ENCODE measurements around the gene DHCR7.

Gene DHCR7

GRCh38 chr11:71407356-71407755 lies 40.8 kb downstream of the DHCR7 start:
- H3K27ac Mint-ChIP-seq = no peak overlapping the region
- H3K36me3 Mint-ChIP-seq (ENCODE audit: low read depth) = no peaks in the 10 kb centered on the region
- no peaks in the 10 kb centered on the region for H3K27me3 Mint-ChIP-seq (ENCODE audit: low read depth)
- no peaks in the 10 kb centered on the region for H3K9me3 Mint-ChIP-seq
- no peak overlapping the region for H3K4me3 Mint-ChIP-seq
- no peaks in the 10 kb centered on the region for H3K4me1 Mint-ChIP-seq (ENCODE audit: low read depth)

GRCh38 chr11:71406681-71407080 lies 41.5 kb downstream of the DHCR7 start:
- Mint-ChIP-seq H3K9me3 (no peaks in the 10 kb centered on the region), H3K27ac (no peak overlapping the region), H3K4me1 (ENCODE audit: low read depth) (no peaks in the 10 kb centered on the region), H3K4me3 (no peak overlapping the region), H3K27me3 (ENCODE audit: low read depth) (no peaks in the 10 kb centered on the region), H3K36me3 (ENCODE audit: low read depth) (no peaks in the 10 kb centered on the region)

DNA sequence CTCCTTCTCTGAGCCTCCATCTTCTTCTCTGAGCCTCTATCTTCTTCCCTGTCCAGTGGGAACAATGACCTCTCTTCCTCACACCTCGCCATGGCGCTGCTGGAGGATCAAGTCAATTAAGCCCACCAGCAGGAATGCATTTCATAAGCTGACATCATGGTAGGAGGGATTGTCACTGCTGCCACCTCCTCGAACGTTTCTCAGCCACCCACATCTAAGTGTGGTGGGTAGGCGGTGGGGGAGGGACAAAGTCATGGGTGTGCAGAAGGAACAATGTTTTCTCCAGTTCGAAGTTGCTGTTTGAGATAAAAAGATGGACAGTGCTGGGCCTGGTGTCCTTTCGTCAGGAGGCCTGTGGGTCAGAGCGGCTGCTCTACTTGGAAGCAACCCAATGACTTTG lies 44.0 kb downstream of the DHCR7 start:
- H3K4me3 Mint-ChIP-seq = no peak overlapping the region
- no peaks in the 10 kb centered on the region for H3K36me3 Mint-ChIP-seq (ENCODE audit: low read depth)
- H3K27ac Mint-ChIP-seq = no peak overlapping the region
- H3K27me3 Mint-ChIP-seq (ENCODE audit: low read depth) = no peaks in the 10 kb centered on the region
- no peaks in the 10 kb centered on the region for H3K4me1 Mint-ChIP-seq (ENCODE audit: low read depth)
- no peaks in the 10 kb centered on the region for H3K9me3 Mint-ChIP-seq

DNA sequence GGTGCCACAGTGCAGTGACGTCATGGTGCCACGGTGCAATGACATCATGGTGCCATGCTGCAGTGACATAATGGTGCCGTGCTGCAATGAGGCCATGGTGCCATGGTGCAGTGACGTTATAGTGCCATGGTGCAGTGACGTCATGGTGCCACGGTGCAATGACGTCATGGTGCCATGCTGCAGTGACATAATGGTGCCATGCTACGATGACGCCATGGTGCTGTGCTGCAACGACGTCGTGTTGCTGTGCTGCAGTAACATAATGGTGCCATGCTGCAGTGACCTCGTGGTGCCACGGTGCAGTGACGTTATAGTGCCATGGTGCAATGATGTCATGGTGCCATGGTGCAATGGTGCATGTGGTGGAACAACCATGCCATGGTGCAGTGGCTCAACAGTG lies 45.3 kb downstream of the DHCR7 start:
- no peaks in the 10 kb centered on the region for H3K27me3 Mint-ChIP-seq (ENCODE audit: low read depth)
- no peaks in the 10 kb centered on the region for H3K9me3 Mint-ChIP-seq
- H3K36me3 Mint-ChIP-seq (ENCODE audit: low read depth) = no peaks in the 10 kb centered on the region
- no peaks in the 10 kb centered on the region for H3K4me1 Mint-ChIP-seq (ENCODE audit: low read depth)
- no peak overlapping the region for H3K4me3 Mint-ChIP-seq
- H3K27ac Mint-ChIP-seq = no peak overlapping the region

DNA sequence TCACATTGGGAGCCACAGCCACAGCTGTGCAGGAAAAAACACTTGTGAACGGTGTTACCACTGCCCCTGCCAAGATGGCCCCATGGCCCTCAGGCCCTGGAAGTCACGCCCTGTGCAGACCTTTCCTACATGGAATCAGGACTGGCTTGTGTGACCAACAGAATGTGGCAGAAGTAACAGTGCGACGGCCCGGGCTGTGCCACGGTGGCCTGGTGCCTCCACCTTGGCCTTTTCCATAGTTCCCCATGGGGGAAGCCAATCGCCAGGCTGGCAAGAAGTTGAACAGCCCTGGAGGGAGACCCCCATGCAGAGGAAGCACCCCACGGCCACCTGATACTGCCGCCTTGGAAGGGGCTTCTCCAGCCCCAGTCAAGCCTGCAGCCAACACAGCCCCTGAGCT lies 48.0 kb downstream of the DHCR7 start:
- no peak overlapping the region for H3K27ac Mint-ChIP-seq
- H3K4me1 Mint-ChIP-seq (ENCODE audit: low read depth) = no peaks in the 10 kb centered on the region
- no peaks in the 10 kb centered on the region for H3K36me3 Mint-ChIP-seq (ENCODE audit: low read depth)
- H3K9me3 Mint-ChIP-seq = no peaks in the 10 kb centered on the region
- H3K27me3 Mint-ChIP-seq (ENCODE audit: low read depth) = no peaks in the 10 kb centered on the region
- H3K4me3 Mint-ChIP-seq = no peak overlapping the region

- H3K9me3 Mint-ChIP-seq = no peaks in the 10 kb centered on the region
These were observed 48.9 kb downstream of the DHCR7 start for GRCh38 chr11:71399341-71399740.

GRCh38 chr11:71397961-71398360 lies 50.2 kb downstream of the DHCR7 start:
- H3K36me3 Mint-ChIP-seq (ENCODE audit: low read depth) = no peaks in the 10 kb centered on the region
- no peaks in the 10 kb centered on the region for H3K27me3 Mint-ChIP-seq (ENCODE audit: low read depth)
- H3K9me3 Mint-ChIP-seq = no peaks in the 10 kb centered on the region
- H3K4me3 Mint-ChIP-seq = no peak overlapping the region
- H3K27ac Mint-ChIP-seq = no peak overlapping the region
- H3K4me1 Mint-ChIP-seq (ENCODE audit: low read depth) = no peaks in the 10 kb centered on the region

More at GRCh38 chr11:71399341-71399740, 48.9 kb downstream of the DHCR7 start:
- Mint-ChIP-seq H3K4me1 (ENCODE audit: low read depth) (no peaks in the 10 kb centered on the region), H3K4me3 (no peak overlapping the region), H3K27ac (no peak overlapping the region), H3K27me3 (ENCODE audit: low read depth) (no peaks in the 10 kb centered on the region), H3K36me3 (ENCODE audit: low read depth) (no peaks in the 10 kb centered on the region)

- H3K4me3 Mint-ChIP-seq = no peak overlapping the region
- no peak overlapping the region for H3K27ac Mint-ChIP-seq
- no peaks in the 10 kb centered on the region for H3K9me3 Mint-ChIP-seq
- no peaks in the 10 kb centered on the region for H3K36me3 Mint-ChIP-seq (ENCODE audit: low read depth)
- H3K4me1 Mint-ChIP-seq (ENCODE audit: low read depth) = no peaks in the 10 kb centered on the region
- no peaks in the 10 kb centered on the region for H3K27me3 Mint-ChIP-seq (ENCODE audit: low read depth)
These were observed 50.8 kb downstream of the DHCR7 start for GRCh38 chr11:71397331-71397860.

GRCh38 chr11:71396548-71397123 lies 51.6 kb downstream of the DHCR7 start:
- Mint-ChIP-seq H3K4me1 (ENCODE audit: low read depth) (no peaks in the 10 kb centered on the region), H3K27ac (no peak overlapping the region), H3K4me3 (no peak overlapping the region), H3K27me3 (ENCODE audit: low read depth) (peaks cover 5% of the 10 kb centered on the region), H3K9me3 (no peaks in the 10 kb centered on the region), H3K36me3 (ENCODE audit: low read depth) (no peaks in the 10 kb centered on the region)

DNA sequence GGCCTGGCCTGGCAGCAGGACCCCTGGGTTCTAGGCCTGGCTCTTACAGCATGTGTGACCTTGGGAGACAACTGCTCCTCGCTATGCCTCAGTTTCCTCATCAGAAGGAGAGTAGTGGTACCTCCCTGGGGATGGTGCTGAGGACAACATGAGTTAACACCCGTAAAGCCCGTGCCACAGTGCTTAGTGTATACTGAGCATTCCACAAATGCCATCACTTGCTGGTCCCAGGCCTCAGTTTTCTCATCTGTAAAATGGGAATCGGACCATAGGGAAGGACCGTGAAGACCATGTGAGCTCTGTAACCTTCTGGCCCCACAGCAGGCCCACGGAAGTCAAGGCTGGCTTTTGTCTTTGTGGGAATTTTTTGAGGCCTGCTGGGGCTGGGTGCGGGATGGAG lies 52.4 kb downstream of the DHCR7 start:
- Mint-ChIP-seq H3K4me3 (no peak overlapping the region), H3K4me1 (ENCODE audit: low read depth) (no peaks in the 10 kb centered on the region), H3K9me3 (no peaks in the 10 kb centered on the region), H3K27me3 (ENCODE audit: low read depth) (peaks cover 5% of the 10 kb centered on the region), H3K27ac (no peak overlapping the region), H3K36me3 (ENCODE audit: low read depth) (no peaks in the 10 kb centered on the region)

- no peak overlapping the region for H3K4me3 Mint-ChIP-seq
- peaks cover 5% of the 10 kb centered on the region for H3K27me3 Mint-ChIP-seq (ENCODE audit: low read depth)
- H3K4me1 Mint-ChIP-seq (ENCODE audit: low read depth) = no peaks in the 10 kb centered on the region
- H3K9me3 Mint-ChIP-seq = no peaks in the 10 kb centered on the region
- no peaks in the 10 kb centered on the region for H3K36me3 Mint-ChIP-seq (ENCODE audit: low read depth)
- H3K27ac Mint-ChIP-seq = no peak overlapping the region
These were observed 53.0 kb downstream of the DHCR7 start for GRCh38 chr11:71395263-71395560.

DNA sequence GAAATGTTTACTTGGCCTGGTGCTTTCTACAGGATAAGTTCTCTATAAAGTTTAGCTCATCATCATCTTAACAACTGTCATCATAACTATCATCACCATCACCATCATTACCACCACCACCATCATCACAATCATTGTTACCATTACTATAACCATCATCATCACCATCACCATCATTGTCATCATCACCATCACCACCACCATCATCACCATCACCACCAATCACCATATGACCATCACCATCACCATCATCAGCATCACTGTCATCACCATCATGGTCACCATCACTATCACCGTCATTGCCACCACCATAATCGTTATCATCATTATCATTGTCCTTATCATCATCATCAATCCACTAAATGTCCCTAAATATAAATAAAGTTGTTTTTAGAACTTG lies 54.9 kb downstream of the DHCR7 start:
- Mint-ChIP-seq H3K27me3 (ENCODE audit: low read depth) (peaks cover 5% of the 10 kb centered on the region), H3K4me3 (no peak overlapping the region), H3K36me3 (ENCODE audit: low read depth) (no peaks in the 10 kb centered on the region), H3K4me1 (ENCODE audit: low read depth) (no peaks in the 10 kb centered on the region), H3K27ac (no peak overlapping the region), H3K9me3 (peaks cover 3% of the 10 kb centered on the region)

DNA sequence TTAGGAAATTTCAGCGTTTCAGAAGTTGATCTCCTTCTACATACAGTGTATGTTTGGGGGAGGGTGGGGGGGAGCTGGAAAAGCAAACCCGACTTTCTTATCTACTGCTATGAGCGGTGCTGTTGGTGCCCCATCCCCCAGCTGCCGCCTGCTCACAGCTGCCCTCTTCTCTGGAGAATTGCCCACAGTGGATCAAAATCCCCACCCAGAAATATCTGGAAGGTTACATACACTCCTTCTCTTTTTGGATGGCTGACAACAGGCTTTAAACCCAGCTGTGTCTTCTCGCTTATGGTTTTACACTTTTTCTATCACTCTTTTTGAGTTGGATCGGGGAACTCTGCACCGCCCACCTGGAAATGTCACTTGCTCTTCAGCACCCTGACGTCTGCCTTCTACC lies 56.4 kb downstream of the DHCR7 start:
- no peaks in the 10 kb centered on the region for H3K4me1 Mint-ChIP-seq (ENCODE audit: low read depth)
- no peak overlapping the region for H3K27ac Mint-ChIP-seq
- no peaks in the 10 kb centered on the region for H3K36me3 Mint-ChIP-seq (ENCODE audit: low read depth)
- peaks cover 5% of the 10 kb centered on the region for H3K27me3 Mint-ChIP-seq (ENCODE audit: low read depth)
- peaks cover 17% of the 10 kb centered on the region for H3K9me3 Mint-ChIP-seq
- H3K4me3 Mint-ChIP-seq = no peak overlapping the region

DNA sequence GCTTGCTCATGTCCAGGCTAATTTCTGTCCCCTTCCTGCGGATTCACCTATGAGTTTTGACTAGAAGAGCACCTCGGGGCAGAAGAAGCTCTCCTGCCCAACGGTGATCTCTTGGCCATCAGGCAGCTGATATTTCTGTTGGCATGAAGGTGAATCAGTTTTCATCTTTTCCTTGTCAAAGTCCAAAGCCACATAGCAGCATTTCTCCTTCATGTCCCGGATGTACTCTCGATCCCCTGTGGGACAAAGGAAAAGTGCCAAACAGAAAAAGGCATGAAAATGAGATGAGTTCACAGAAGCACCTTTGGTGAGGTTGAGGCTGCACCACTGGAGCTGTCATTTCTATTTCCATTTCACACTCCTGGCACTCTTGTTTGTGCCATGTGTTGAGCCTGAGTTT lies 56.8 kb downstream of the DHCR7 start:
- no peak overlapping the region for H3K27ac Mint-ChIP-seq
- H3K9me3 Mint-ChIP-seq = peaks cover 17% of the 10 kb centered on the region
- H3K27me3 Mint-ChIP-seq (ENCODE audit: low read depth) = peaks cover 5% of the 10 kb centered on the region
- no peaks in the 10 kb centered on the region for H3K36me3 Mint-ChIP-seq (ENCODE audit: low read depth)
- H3K4me1 Mint-ChIP-seq (ENCODE audit: low read depth) = no peaks in the 10 kb centered on the region
- no peak overlapping the region for H3K4me3 Mint-ChIP-seq

DNA sequence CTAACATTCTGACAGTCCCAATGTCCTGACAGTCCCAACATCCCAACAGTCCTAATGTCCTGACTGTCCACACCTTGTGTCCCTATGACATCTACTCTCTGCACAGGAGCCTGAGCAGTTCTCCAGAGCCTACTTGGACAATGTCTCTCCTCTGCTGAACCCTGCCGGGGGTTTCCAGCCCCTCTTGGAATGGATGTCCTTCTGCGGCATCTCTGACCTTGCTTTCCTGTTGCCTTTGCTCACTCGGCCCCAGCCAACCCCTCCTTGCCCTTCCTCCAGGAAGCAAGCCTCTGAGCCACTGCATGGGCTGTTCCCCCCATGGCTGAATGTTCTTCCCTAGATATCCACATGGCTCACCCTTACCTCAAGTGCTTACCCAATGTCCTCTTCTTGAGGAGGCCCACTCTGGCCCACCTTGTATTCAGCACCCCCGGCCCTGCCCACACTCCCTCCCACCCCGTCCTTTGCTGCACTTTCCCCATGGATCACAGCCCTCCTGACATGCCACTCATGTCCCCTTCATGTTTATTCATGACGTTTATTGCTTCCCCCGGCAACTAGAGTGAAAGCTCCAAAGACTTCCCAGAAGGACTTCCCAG lies 59.5 kb downstream of the DHCR7 start:
- no peak overlapping the region for H3K27ac Mint-ChIP-seq
- no peaks in the 10 kb centered on the region for H3K4me1 Mint-ChIP-seq (ENCODE audit: low read depth)
- no peaks in the 10 kb centered on the region for H3K36me3 Mint-ChIP-seq (ENCODE audit: low read depth)
- H3K27me3 Mint-ChIP-seq (ENCODE audit: low read depth) = peaks cover 5% of the 10 kb centered on the region
- peaks cover 17% of the 10 kb centered on the region for H3K9me3 Mint-ChIP-seq
- H3K4me3 Mint-ChIP-seq = no peak overlapping the region

Data from T-helper 1 cell treated with Interleukin-12 subunit alpha and Interleukin-12 subunit beta and Interleukin-4 antibody, amounts not matched to agents 30 μg/mL and 1 μg/mL, for 36 hours (primary cell).